HepG2 (cell line): ENCODE data around the gene ZNF792. TPM values are rescaled to one million over a fixed set of nuclear protein-coding genes. Genes with fewer than 3 reads are reported as not detected.

ENCODE experiments used
- AKAP8 ChIP-seq: sonication (generic); formaldehyde crosslinking; IDR thresholded peaks from 2 replicates; pipeline ENCODE4 v1.5.1; 2020; ENCODE audit warnings: mild to moderate bottlenecking, missing genetic modification reagents
- CAMTA2 ChIP-seq: sonication (generic); formaldehyde crosslinking; IDR thresholded peaks from 2 replicates; pipeline ENCODE4 v1.4.0; 2020; ENCODE audit warnings: mild to moderate bottlenecking, missing genetic modification reagents, borderline replicate concordance
- CBX1 ChIP-seq: IDR thresholded peaks from one replicate; pipeline ENCODE4 v1.6.1; 2016; ENCODE audit warnings: antibody characterized with exemption, low read depth
- HIVEP1 ChIP-seq: sonication (generic); formaldehyde crosslinking; IDR thresholded peaks from 2 replicates; pipeline ENCODE4 v1.4.0; 2020; ENCODE audit warnings: mild to moderate bottlenecking, missing genetic modification reagents
- HOXA3 ChIP-seq: sonication (generic); formaldehyde crosslinking; IDR thresholded peaks from 2 replicates; pipeline ENCODE4 v1.5.0; 2020; ENCODE audit warnings: missing genetic modification reagents
- MTERF4 ChIP-seq: sonication (generic); formaldehyde crosslinking; IDR thresholded peaks from 2 replicates; pipeline ENCODE4 v1.8.0; 2023; ENCODE audit warnings: mild to moderate bottlenecking, missing genetic modification reagents
- MTF1 ChIP-seq: sonication (generic); formaldehyde crosslinking; IDR thresholded peaks from 2 replicates; pipeline ENCODE4 v1.5.0; 2020; ENCODE audit warnings: missing genetic modification reagents
- PAXIP1 ChIP-seq: sonication (generic); formaldehyde crosslinking; conservative IDR thresholded peaks from 2 replicates; pipeline ENCODE4 v1.4.0; 2020; ENCODE audit warnings: mild to moderate bottlenecking, missing genetic modification reagents, moderate library complexity
- PBX3 ChIP-seq: sonication (generic); formaldehyde crosslinking; IDR thresholded peaks from 2 replicates; pipeline ENCODE4 v1.8.1; 2023; ENCODE audit warnings: missing genetic modification reagents, inconsistent platforms, borderline replicate concordance
- SIN3B ChIP-seq: fragments of 150-350 bp; IDR thresholded peaks from 2 replicates; pipeline ENCODE4 v1.6.1; 2014; ENCODE audit warnings: low read length
- ZFP36L1 ChIP-seq: sonication (generic); formaldehyde crosslinking; IDR thresholded peaks from 2 replicates; pipeline ENCODE4 v1.8.0; 2022; ENCODE audit warnings: mild to moderate bottlenecking, missing genetic modification reagents, moderate library complexity
- ZNF276 ChIP-seq: sonication (generic); formaldehyde crosslinking; IDR thresholded peaks from 2 replicates; pipeline ENCODE4 v1.4.0; 2020; ENCODE audit warnings: mild to moderate bottlenecking, low read depth, missing genetic modification reagents
- ZNF326 ChIP-seq: sonication (generic); formaldehyde crosslinking; IDR thresholded peaks from 2 replicates; pipeline ENCODE4 v1.4.0; 2020; ENCODE audit warnings: missing genetic modification reagents, borderline replicate concordance
- ZNF496 ChIP-seq: sonication (generic); formaldehyde crosslinking; IDR thresholded peaks from 2 replicates; pipeline ENCODE4 v1.8.1; 2023; ENCODE audit warnings: mild to moderate bottlenecking, moderate library complexity, missing genetic modification reagents; ENCODE audit not compliant: insufficient replicate concordance
- ZNF563 ChIP-seq: sonication (generic); formaldehyde crosslinking; IDR thresholded peaks from 2 replicates; pipeline ENCODE4 v1.8.0; 2022; ENCODE audit warnings: mild to moderate bottlenecking, moderate library complexity, missing genetic modification reagents
- ZNF614 ChIP-seq: IDR thresholded peaks from 2 replicates; pipeline ENCODE4 v1.6.1; 2018; ENCODE audit warnings: missing biosample characterization, missing genetic modification reagents, inconsistent platforms, borderline replicate concordance
- ZNF678 ChIP-seq: sonication (generic); formaldehyde crosslinking; IDR thresholded peaks from 2 replicates; pipeline ENCODE4 v1.4.0; 2020; ENCODE audit warnings: mild to moderate bottlenecking, missing genetic modification reagents
- ZNF710 ChIP-seq: sonication (generic); formaldehyde crosslinking; IDR thresholded peaks from 2 replicates; pipeline ENCODE4 v1.5.0; 2020; ENCODE audit warnings: mild to moderate bottlenecking, missing genetic modification reagents, borderline replicate concordance
- polyA plus RNA-seq, 8 experiments: library from polyadenylated mRNA; depleted of rRNA in 3 of 8; stranded (reverse) in 7 of 8; unstranded in 1 of 8; fragments of >200 nt; fragmentation: Illumina TruSeq in 4 of 8; extraction: Trizol in 4 of 8; gene quantifications; 2 replicates each; pipeline versions ENCODE4 v1.2.1 to v1.2.3, GENCODE V29; 2011 to 2016; ENCODE audit warnings: low read depth in 4 of 8, missing spikeins in 1 of 8, mixed read lengths in 1 of 8; ENCODE audit not compliant: insufficient read depth in 1 of 8
- total RNA-seq, 5 experiments: library from RNA; depleted of rRNA; stranded (reverse); fragments of >200 nt; fragmentation: Illumina TruSeq; extraction: Trizol; gene quantifications; 2 replicates each; pipeline ENCODE4 v1.2.3, GENCODE V29; 2016; ENCODE audit warnings: low read depth in 1 of 5

Gene ZNF792
- total and polyA plus RNA-seq, 2 of the 13 experiments (the other 11 are each of a cell fraction or from before 2014, with no cell fraction given): 5.5 to 11.5 TPM

- TF ChIP-seq SIN3B: no peak
- peak; percentile 13; the same call in 1 of the 2 replicates for TF ChIP-seq PAXIP1
- TF ChIP-seq ZNF496 (CRISPR knock-in tag): no peak
- no peak for TF ChIP-seq AKAP8 (CRISPR knock-in tag)
- TF ChIP-seq ZFP36L1 (CRISPR knock-in tag): no peak
- 0 out of 2 replicates have a peak, but pooled peaks have one; percentile 64 for TF ChIP-seq ZNF678 (CRISPR knock-in tag)
- TF ChIP-seq ZNF276: no peak
- TF ChIP-seq CBX1: no peak
- TF ChIP-seq HIVEP1: 0 out of 2 replicates have a peak, but pooled peaks have one; percentile 4
- 0 out of 2 replicates have a peak, but pooled peaks have one; percentile 43 for TF ChIP-seq ZNF563 (CRISPR knock-in tag)
- TF ChIP-seq MTF1: no peak
- 0 out of 2 replicates have a peak, but pooled peaks have one; percentile 49 for TF ChIP-seq CAMTA2 (CRISPR knock-in tag)
- TF ChIP-seq PBX3: no peak
- TF ChIP-seq MTERF4 (CRISPR knock-in tag): 0 out of 2 replicates have a peak, but pooled peaks have one; percentile 26
- no peak for TF ChIP-seq ZNF326 (CRISPR knock-in tag)
- TF ChIP-seq HOXA3 (CRISPR knock-in tag): 0 out of 2 replicates have a peak, but pooled peaks have one; percentile 20
- peak; percentile 20; the same call in 1 of the 2 replicates for TF ChIP-seq ZNF710 (CRISPR knock-in tag)
- TF ChIP-seq ZNF614 (CRISPR knock-in tag): 0 out of 2 replicates have a peak, but pooled peaks have one; percentile 10
Measured at GRCh38 chr19:34962687-34963572, 1.1 kb downstream of the ZNF792 start (continued).
